ENCODE measurements around the gene DYNLL2. TPM values are rescaled to one million over a fixed set of nuclear protein-coding genes. Genes with fewer than 3 reads are reported as not detected.

Gene DYNLL2
- total RNA-seq, 2 experiments from 2014 or later, result 12.4 to 22.5 TPM

DNA sequence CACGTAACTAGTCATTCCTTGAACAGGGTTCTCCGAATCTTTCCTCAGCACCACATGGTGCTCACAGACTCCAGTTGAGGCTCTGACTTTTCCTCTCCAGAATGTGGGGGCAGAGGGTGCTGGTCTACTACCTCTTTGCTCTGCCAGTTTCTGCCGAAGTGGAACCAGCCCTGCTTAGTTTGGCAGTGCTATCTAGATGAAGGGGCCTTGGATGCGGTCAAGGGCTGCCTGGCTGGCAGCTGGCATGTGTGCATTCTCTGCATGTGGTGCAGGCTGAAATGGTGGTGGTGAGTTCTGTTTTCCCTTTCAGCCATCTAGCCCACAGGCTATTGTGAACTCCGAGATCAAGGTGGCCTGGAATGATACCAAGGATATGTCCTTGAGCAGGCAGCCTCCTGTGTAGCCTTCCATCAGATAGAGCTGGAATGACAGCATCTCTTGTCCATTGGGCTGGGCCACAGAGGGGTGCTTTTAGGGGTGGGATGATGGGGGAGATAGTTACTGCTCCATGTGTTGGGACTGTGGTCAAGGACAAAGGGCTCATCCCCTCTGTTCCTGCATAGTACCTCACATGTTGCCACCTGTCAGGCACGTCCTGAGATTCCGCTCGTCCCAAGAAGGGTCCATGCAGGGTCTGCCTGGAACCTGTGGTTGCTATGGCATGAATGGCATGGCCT, 2.0 kb downstream of the DYNLL2 start:
- DNase-seq (ENCODE audit: low spot score), result no peak
- intact Hi-C loops (cut with micrococcal nuclease; ENCODE audit: unreplicated experiment), result no loop called here
- H4K20me1 ChIP-seq (ENCODE audit: insufficient read depth, low read length), result peaks cover 42% of the 10 kb centered on the region
- peak overlapping the region; percentile 68 for H3K4me2 ChIP-seq (ENCODE audit: low read length)
- peaks cover 18% of the 10 kb centered on the region for H3K4me1 ChIP-seq (ENCODE audit: insufficient read depth, low read length, poor library complexity, severe bottlenecking)
- H3K9me2 ChIP-seq (ENCODE audit: insufficient read depth, low read length), result no peaks in the 10 kb centered on the region
- no peak for TF ChIP-seq CTCF (conservative IDR thresholded peaks at IDR 0.05; ENCODE audit: low read length)
- TF ChIP-seq EZH2phosphoT487 (IDR thresholded peaks at IDR 0.05; ENCODE audit: borderline replicate concordance, low read depth, low read length), result no peak
- H3K9me3 ChIP-seq (ENCODE audit: low read length), result no peaks in the 10 kb centered on the region
- no peak overlapping the region for H3K27ac ChIP-seq (ENCODE audit: low read depth, low read length, poor library complexity, severe bottlenecking)
- no TSS peak for BruUV-seq (replicated peaks)
- H3K36me3 ChIP-seq (ENCODE audit: insufficient read depth, low read length), result peaks cover 54% of the 10 kb centered on the region
- peaks cover 57% of the 10 kb centered on the region for H3K79me2 ChIP-seq (ENCODE audit: insufficient read depth, low read depth, low read length)
- POLR2A ChIA-PET, result interaction anchor here (0.6 kb wide), 1 partner anchor 828 kb away, joined by 5 read pairs; no protein-coding TSS in a partner anchor
- H3K4me3 ChIP-seq (ENCODE audit: low read depth, low read length, poor library complexity, severe bottlenecking), result peak overlapping the region; percentile 100
- CTCF ChIA-PET (ENCODE audit: unreplicated experiment), result no interaction called here
- no peak overlapping the region for H2AFZ ChIP-seq (ENCODE audit: low read length)

GRCh38 chr17:58086953-58087352, 3.7 kb downstream of the DYNLL2 start:
- Histone ChIP-seq H3K9me3 (ENCODE audit: low read length) (no peaks in the 10 kb centered on the region), H3K9me2 (ENCODE audit: insufficient read depth, low read length) (no peaks in the 10 kb centered on the region), H3K27ac (ENCODE audit: low read depth, low read length, poor library complexity, severe bottlenecking) (no peak overlapping the region), H4K20me1 (ENCODE audit: insufficient read depth, low read length) (peaks cover 42% of the 10 kb centered on the region), H3K36me3 (ENCODE audit: insufficient read depth, low read length) (peaks cover 72% of the 10 kb centered on the region), H3K4me2 (ENCODE audit: low read length) (no peak overlapping the region), H3K79me2 (ENCODE audit: insufficient read depth, low read depth, low read length) (peaks cover 57% of the 10 kb centered on the region), H2AFZ (ENCODE audit: low read length) (no peak overlapping the region), H3K4me1 (ENCODE audit: insufficient read depth, low read length, poor library complexity, severe bottlenecking) (peaks cover 18% of the 10 kb centered on the region), H3K4me3 (ENCODE audit: low read depth, low read length, poor library complexity, severe bottlenecking) (no peak overlapping the region)
- intact Hi-C loops (cut with micrococcal nuclease; ENCODE audit: unreplicated experiment), result no loop called here
- TF ChIP-seq EZH2phosphoT487 (IDR thresholded peaks at IDR 0.05; ENCODE audit: borderline replicate concordance, low read depth, low read length) (no peak), CTCF (conservative IDR thresholded peaks at IDR 0.05; ENCODE audit: low read length) (no peak)
- no peak for DNase-seq (ENCODE audit: low spot score)
- no TSS peak for BruUV-seq (replicated peaks)
- ChIA-PET POLR2A (interaction anchor here (0.6 kb wide), 1 partner anchor 242 kb away, joined by 4 read pairs; no protein-coding TSS in a partner anchor), CTCF (ENCODE audit: unreplicated experiment) (no interaction called here)

DNA sequence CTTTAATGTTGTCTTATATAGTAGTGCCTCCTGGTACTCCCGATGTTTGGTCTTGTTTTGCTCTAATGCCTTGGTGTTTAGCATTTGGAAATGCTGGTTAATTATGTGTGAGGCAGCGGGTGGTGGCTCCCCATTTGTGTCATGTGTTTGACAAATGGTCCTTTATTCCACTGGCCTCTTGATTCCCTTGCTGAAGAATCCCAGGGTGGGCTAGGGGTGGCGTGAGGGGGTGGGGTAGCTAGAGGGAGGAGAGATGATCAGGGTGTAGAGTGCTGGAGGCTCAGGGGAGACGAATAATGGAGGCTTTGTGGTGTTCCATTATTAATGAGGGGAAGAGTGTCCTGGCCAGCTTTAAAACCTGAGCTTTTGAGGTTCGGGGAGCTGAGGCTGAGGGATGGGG, 5.4 kb downstream of the DYNLL2 start:
- no peak overlapping the region for H2AFZ ChIP-seq (ENCODE audit: low read length)
- H3K9me2 ChIP-seq (ENCODE audit: insufficient read depth, low read length), result no peaks in the 10 kb centered on the region
- CTCF ChIA-PET (ENCODE audit: unreplicated experiment), result no interaction called here
- no TSS peak for BruUV-seq (replicated peaks)
- no peak for TF ChIP-seq CTCF (conservative IDR thresholded peaks at IDR 0.05; ENCODE audit: low read length)
- no peak for TF ChIP-seq EZH2phosphoT487 (IDR thresholded peaks at IDR 0.05; ENCODE audit: borderline replicate concordance, low read depth, low read length)
- intact Hi-C loops (cut with micrococcal nuclease; ENCODE audit: unreplicated experiment), result no loop called here
- H4K20me1 ChIP-seq (ENCODE audit: insufficient read depth, low read length), result peaks cover 42% of the 10 kb centered on the region
- no peak overlapping the region for H3K4me2 ChIP-seq (ENCODE audit: low read length)
- POLR2A ChIA-PET, result interaction anchor here (1.5 kb wide), 1 partner anchor 81 kb away, joined by 3 read pairs; the partner anchor contains the start of gene SRSF1
- H3K4me1 ChIP-seq (ENCODE audit: insufficient read depth, low read length, poor library complexity, severe bottlenecking), result peaks cover 11% of the 10 kb centered on the region
- no peaks in the 10 kb centered on the region for H3K9me3 ChIP-seq (ENCODE audit: low read length)
- no peak overlapping the region for H3K27ac ChIP-seq (ENCODE audit: low read depth, low read length, poor library complexity, severe bottlenecking)
- no peak overlapping the region for H3K4me3 ChIP-seq (ENCODE audit: low read depth, low read length, poor library complexity, severe bottlenecking)
- no peak for DNase-seq (ENCODE audit: low spot score)
- peaks cover 55% of the 10 kb centered on the region for H3K79me2 ChIP-seq (ENCODE audit: insufficient read depth, low read depth, low read length)
- H3K36me3 ChIP-seq (ENCODE audit: insufficient read depth, low read length), result peaks cover 89% of the 10 kb centered on the region

All from OCI-LY7 (cell line).